IMR-90 (cell line): ENCODE data around the gene PMCH. TPM values are rescaled to one million over a fixed set of nuclear protein-coding genes. Genes with fewer than 3 reads are reported as not detected.

ENCODE experiments used
- ATAC-seq: fragments of 200-7000 bp; cut with Tn5 transposase; 2 replicates; pipeline ENCODE4 v1.9.1; 2020; ENCODE audit warnings: low read depth, mild to moderate bottlenecking, moderate library complexity
- BruUV-seq: library from RNA; stranded (reverse); fragments of 400-500 nt; replicated peaks from 2 replicates; lab custom pipeline; 2021; lab: Mats Ljungman, UMichigan
- CTCF ChIA-PET: fragments of 300-600 bp; formaldehyde crosslinking; extraction: SDS; loops from one replicate; lab custom pipeline; 2021; ENCODE audit warnings: antibody characterized with exemption; lab: Yijun Ruan, JAX
- POLR2A ChIA-PET: fragments of 300-600 bp; sonication (Branson Sonifier 250); formaldehyde crosslinking; loops from one replicate; lab custom pipeline; 2022; ENCODE audit warnings: antibody characterized with exemption; ENCODE audit not compliant: unreplicated experiment; lab: Charles Lee
- DNase-seq: peaks from one replicate; pipeline ENCODE4 v3.0.0; 2013
- H2AFZ ChIP-seq: replicated peaks from 2 replicates; pipeline ENCODE3; 2013; ENCODE audit warnings: low read length, mild to moderate bottlenecking; ENCODE audit not compliant: poor library complexity
- H2AK5ac ChIP-seq: 2 replicates; pipeline ENCODE4 v1.6.1; 2013; ENCODE audit warnings: low read depth, low read length, inconsistent platforms
- H2AK9ac ChIP-seq: replicated peaks from 2 replicates; pipeline ENCODE3; 2013; ENCODE audit warnings: mild to moderate bottlenecking, low read depth, low read length, moderate library complexity; ENCODE audit not compliant: poor library complexity
- H2BK120ac ChIP-seq: 2 replicates; pipeline ENCODE4 v1.6.1; 2013; ENCODE audit warnings: low read depth, low read length, inconsistent platforms
- H2BK15ac ChIP-seq: 3 replicates; pipeline ENCODE4 v1.6.1; 2013; ENCODE audit warnings: low read depth, low read length, inconsistent platforms
- H2BK20ac ChIP-seq: 2 replicates; pipeline ENCODE4 v1.6.1; 2013; ENCODE audit warnings: low read depth, mild to moderate bottlenecking, inconsistent platforms, low read length, moderate library complexity
- H2BK5ac ChIP-seq: 2 replicates; pipeline ENCODE4 v1.6.1; 2013; ENCODE audit warnings: mild to moderate bottlenecking, low read depth, low read length, inconsistent platforms; ENCODE audit not compliant: poor library complexity, severe bottlenecking
- H3K14ac ChIP-seq: replicated peaks from 2 replicates; pipeline ENCODE4 v1.6.1; 2013; ENCODE audit warnings: low read depth, low read length, inconsistent platforms
- H3K18ac ChIP-seq: 2 replicates; pipeline ENCODE4 v1.6.1; 2013; ENCODE audit warnings: low read depth, low read length, control low read depth
- H3K23ac ChIP-seq: 2 replicates; pipeline ENCODE4 v1.6.1; 2013; ENCODE audit warnings: low read depth, low read length, inconsistent platforms
- H3K27ac ChIP-seq: 2 replicates; pipeline ENCODE4 v1.5.1; 2013; ENCODE audit warnings: mild to moderate bottlenecking, control low read depth, low read length; ENCODE audit not compliant: insufficient read depth
- H3K27me3 ChIP-seq: 2 replicates; pipeline ENCODE4 v1.6.1; 2013; ENCODE audit warnings: low read length; ENCODE audit not compliant: control insufficient read depth, insufficient read depth
- H3K36me3 ChIP-seq: 2 replicates; pipeline ENCODE4 v1.6.1; 2013; ENCODE audit warnings: low read length, mixed read lengths; ENCODE audit not compliant: control insufficient read depth, insufficient read depth
- H3K4ac ChIP-seq: 2 replicates; pipeline ENCODE4 v1.6.1; 2013; ENCODE audit warnings: low read depth, low read length, inconsistent platforms
- H3K4me1 ChIP-seq: 2 replicates; pipeline ENCODE4 v1.6.1; 2013; ENCODE audit warnings: low read length, mixed read lengths; ENCODE audit not compliant: control insufficient read depth, insufficient read depth
- H3K4me2 ChIP-seq: 2 replicates; pipeline ENCODE4 v1.6.1; 2013; ENCODE audit warnings: low read depth, mild to moderate bottlenecking, control low read depth, low read length, moderate library complexity
- H3K4me3 ChIP-seq: 2 replicates; pipeline ENCODE4 v1.5.1; 2013; ENCODE audit warnings: low read depth, mild to moderate bottlenecking, control low read depth, low read length, moderate library complexity; ENCODE audit not compliant: insufficient read depth
- H3K56ac ChIP-seq: 2 replicates; pipeline ENCODE4 v1.6.1; 2013; ENCODE audit warnings: low read length, inconsistent platforms; ENCODE audit not compliant: insufficient read depth; ENCODE audit errors: extremely low read depth
- H3K79me1 ChIP-seq, 2 experiments: 2 replicates each; pipeline ENCODE4 v1.6.1; 2013; ENCODE audit warnings: low read length in 2 of 2, inconsistent platforms in 1 of 2, low read depth in 1 of 2
- H3K9ac ChIP-seq: 2 replicates; pipeline ENCODE4 v1.6.1; 2013; ENCODE audit warnings: low read depth, low read length, control low read depth
- H3K9me1 ChIP-seq: 2 replicates; pipeline ENCODE4 v1.6.1; 2013; ENCODE audit warnings: low read length, inconsistent platforms; ENCODE audit not compliant: insufficient read depth
- H3K9me3 ChIP-seq: 2 replicates; pipeline ENCODE4 v1.6.1; 2013; ENCODE audit warnings: low read length; ENCODE audit not compliant: control insufficient read depth, insufficient read depth
- H4K20me1 ChIP-seq: 2 replicates; pipeline ENCODE4 v1.6.1; 2013; ENCODE audit warnings: low read length, inconsistent platforms; ENCODE audit not compliant: insufficient read depth
- H4K5ac ChIP-seq: 2 replicates; pipeline ENCODE4 v1.6.1; 2013; ENCODE audit warnings: mild to moderate bottlenecking, low read depth, low read length, control low read depth
- H4K8ac ChIP-seq, 2 experiments: 2 replicates each; pipeline ENCODE4 v1.6.1; 2013; ENCODE audit warnings: low read depth in 2 of 2, low read length in 2 of 2, control low read depth in 1 of 2, inconsistent platforms in 1 of 2
- H4K91ac ChIP-seq: 2 replicates; pipeline ENCODE4 v1.6.1; 2013; ENCODE audit warnings: low read depth, low read length, inconsistent platforms; ENCODE audit not compliant: insufficient read depth
- CHD1 ChIP-seq: IDR thresholded peaks from 2 replicates; pipeline ENCODE4 v1.6.1; 2012; ENCODE audit warnings: low read depth, low read length, improper control_type of control experiment
- FOS ChIP-seq: fragments of 150-350 bp; IDR thresholded peaks from 2 replicates; pipeline ENCODE4 v1.6.1; 2016; ENCODE audit warnings: low read depth, low read length
- MAFK ChIP-seq: IDR thresholded peaks from 2 replicates; pipeline ENCODE4 v1.6.1; 2012; ENCODE audit warnings: low read depth, low read length, improper control_type of control experiment
- MAZ ChIP-seq: IDR thresholded peaks from 2 replicates; pipeline ENCODE4 v1.6.1; 2012; ENCODE audit warnings: low read depth, mild to moderate bottlenecking, low read length, improper control_type of control experiment, moderate library complexity, borderline replicate concordance
- MXI1 ChIP-seq: IDR thresholded peaks from 2 replicates; pipeline ENCODE4 v1.6.1; 2012; ENCODE audit warnings: low read depth, mild to moderate bottlenecking, low read length, moderate library complexity, borderline replicate concordance
- NFE2L2 ChIP-seq: fragments of 150-350 bp; IDR thresholded peaks from 2 replicates; pipeline ENCODE4 v1.6.1; 2016; ENCODE audit warnings: low read depth, mild to moderate bottlenecking, low read length
- RCOR1 ChIP-seq: IDR thresholded peaks from 2 replicates; pipeline ENCODE4 v1.6.1; 2012; ENCODE audit warnings: mild to moderate bottlenecking, low read length, improper control_type of control experiment; ENCODE audit not compliant: insufficient replicate concordance
- RFX5 ChIP-seq: IDR thresholded peaks from 2 replicates; pipeline ENCODE4 v1.8.0; 2012; ENCODE audit warnings: low read depth, mild to moderate bottlenecking, low read length, moderate library complexity
- SMC3 ChIP-seq: fragments of 150-350 bp; IDR thresholded peaks from 2 replicates; pipeline ENCODE4 v1.6.1; 2016; ENCODE audit warnings: low read depth, mild to moderate bottlenecking, antibody characterized with exemption, low read length, moderate library complexity
- WGBS, 2 experiments: methylation state at CpG; one replicate each; pipeline versions ENCODE4 v1.1.5 to v1.1.7; 2013; ENCODE audit warnings: missing lambda C conversion rate in 2 of 2; ENCODE audit not compliant: insufficient read length in 1 of 2; ENCODE audit errors: extremely low coverage in 2 of 2; 5-methylcytosine and 5-hydroxymethylcytosine counted together
- dilution Hi-C: fragments of 300-500 bp; cut with HindIII; formaldehyde crosslinking; loops from one replicate; pipeline ENCODE4 v1.14.3; 2018; ENCODE audit warnings: low sequenced_read_pairs; ENCODE audit not compliant: unreplicated experiment
- in situ Hi-C: fragments of 300-500 bp; cut with MboI; formaldehyde crosslinking; loops from 3 replicates; pipeline ENCODE4 v1.14.3; 2019; ENCODE audit warnings: low sequenced_read_pairs, inconsistent platforms, mixed read lengths
- intact Hi-C: fragments of 100-400 bp; cut with micrococcal nuclease; formaldehyde crosslinking; loops from 2 replicates; pipeline ENCODE4 v1.10.0; 2022
- polyA plus RNA-seq, 3 experiments: library from polyadenylated mRNA; depleted of rRNA; stranded (reverse); fragments of >200 nt; gene quantifications; 2 replicates each; pipeline ENCODE4 v1.2.3, GENCODE V29; 2012; ENCODE audit warnings: low replicate concordance in 1 of 3
- total RNA-seq: library from RNA; depleted of rRNA; stranded (reverse); fragments of >200 nt; gene quantifications from 2 replicates; pipeline ENCODE4 v1.2.3, GENCODE V29; 2012
- TF ChIP-seq, protein P1 (sequence below): conservative IDR thresholded peaks from 2 replicates; pipeline ENCODE4 v1.5.1; 2012; ENCODE audit warnings: mild to moderate bottlenecking, low read depth, low read length, improper control_type of control experiment

The PMCH gene
- total and polyA plus RNA-seq, 2 of the 4 experiments (the other 2 are of a cell fraction): not detected

DNA sequence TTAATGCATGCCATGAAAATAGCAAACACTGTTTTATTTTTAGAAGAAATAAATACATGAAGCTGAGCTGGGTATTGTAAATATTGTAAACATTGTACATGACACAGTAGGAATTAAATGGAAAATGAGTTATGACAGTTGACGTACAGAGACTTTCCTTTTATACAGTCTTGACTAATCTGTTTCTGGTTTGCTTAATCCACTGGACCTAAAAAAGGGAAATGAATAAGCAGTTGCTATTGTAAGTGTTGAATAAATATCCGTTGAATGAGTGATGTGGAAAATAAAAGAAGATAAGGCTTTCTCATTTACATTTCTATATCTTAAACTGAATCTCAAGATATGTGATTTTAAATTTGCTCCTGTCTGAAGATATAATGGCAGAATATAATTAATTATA is 15.0 kb downstream of the PMCH start:
- no peak overlapping the region for H2BK20ac ChIP-seq
- no peak overlapping the region for H4K5ac ChIP-seq
- H3K4me3 ChIP-seq: no peak overlapping the region
- no peak for TF ChIP-seq MAFK
- no peak for TF ChIP-seq RCOR1
- no peak for TF ChIP-seq SMC3
- TF ChIP-seq FOS: no peak
- TF ChIP-seq RFX5: no peak
- no peak for TF ChIP-seq NFE2L2
- no peak for TF ChIP-seq CHD1
- TF ChIP-seq MXI1: no peak
- TF ChIP-seq, protein P1, sequence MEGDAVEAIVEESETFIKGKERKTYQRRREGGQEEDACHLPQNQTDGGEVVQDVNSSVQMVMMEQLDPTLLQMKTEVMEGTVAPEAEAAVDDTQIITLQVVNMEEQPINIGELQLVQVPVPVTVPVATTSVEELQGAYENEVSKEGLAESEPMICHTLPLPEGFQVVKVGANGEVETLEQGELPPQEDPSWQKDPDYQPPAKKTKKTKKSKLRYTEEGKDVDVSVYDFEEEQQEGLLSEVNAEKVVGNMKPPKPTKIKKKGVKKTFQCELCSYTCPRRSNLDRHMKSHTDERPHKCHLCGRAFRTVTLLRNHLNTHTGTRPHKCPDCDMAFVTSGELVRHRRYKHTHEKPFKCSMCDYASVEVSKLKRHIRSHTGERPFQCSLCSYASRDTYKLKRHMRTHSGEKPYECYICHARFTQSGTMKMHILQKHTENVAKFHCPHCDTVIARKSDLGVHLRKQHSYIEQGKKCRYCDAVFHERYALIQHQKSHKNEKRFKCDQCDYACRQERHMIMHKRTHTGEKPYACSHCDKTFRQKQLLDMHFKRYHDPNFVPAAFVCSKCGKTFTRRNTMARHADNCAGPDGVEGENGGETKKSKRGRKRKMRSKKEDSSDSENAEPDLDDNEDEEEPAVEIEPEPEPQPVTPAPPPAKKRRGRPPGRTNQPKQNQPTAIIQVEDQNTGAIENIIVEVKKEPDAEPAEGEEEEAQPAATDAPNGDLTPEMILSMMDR: no peak
- TF ChIP-seq MAZ: no peak
- H3K4me2 ChIP-seq: no peak overlapping the region
- H3K18ac ChIP-seq: no peak overlapping the region
- no peak overlapping the region for H4K91ac ChIP-seq
- ATAC-seq: no peak
- H3K23ac ChIP-seq: no peak overlapping the region
- no peaks in the 10 kb centered on the region for H3K9me3 ChIP-seq
- H2BK120ac ChIP-seq: no peak overlapping the region
- no peak overlapping the region for H2AK9ac ChIP-seq
- no peaks in the 10 kb centered on the region for H3K36me3 ChIP-seq
- no TSS peak for BruUV-seq
- no peak overlapping the region for H2AFZ ChIP-seq
- ChIA-PET CTCF (no interaction called here), POLR2A (no interaction called here)
- peaks cover 2% of the 10 kb centered on the region; the same call in 1 of the 2 replicates for H3K9me1 ChIP-seq
- no peak overlapping the region for H2BK5ac ChIP-seq
- H3K27me3 ChIP-seq: no peaks in the 10 kb centered on the region
- H3K9ac ChIP-seq: no peak overlapping the region
- H3K4me1 ChIP-seq: no peaks in the 10 kb centered on the region
- no peaks in the 10 kb centered on the region for H4K20me1 ChIP-seq
- no peak for DNase-seq
- no peaks in the 10 kb centered on the region for H3K79me1 ChIP-seq
- no peak overlapping the region for H3K56ac ChIP-seq
- in situ Hi-C loops (no loop called here), dilution Hi-C loops (no loop called here), intact Hi-C loops (no loop called here)
- no peak overlapping the region for H2BK15ac ChIP-seq
- no peak overlapping the region for H4K8ac ChIP-seq
- H3K27ac ChIP-seq: no peak overlapping the region
- no CpG with 5 or more reads among the region's 2 CpGs for WGBS, 2 experiments
- no peak overlapping the region for H2AK5ac ChIP-seq
- no peak overlapping the region for H3K14ac ChIP-seq
- no peak overlapping the region for H3K4ac ChIP-seq
